GM12878 (cell line): ENCODE results near the gene NAT14.

Experiments used
- CBX3 ChIP-seq: fragments of 200-600 bp; sonication (generic); IDR thresholded peaks from 2 replicates; pipeline ENCODE4 v1.6.1; 2016; ENCODE audit warnings: low read depth, borderline replicate concordance
- EZH2 ChIP-seq: IDR thresholded peaks from 2 replicates; pipeline ENCODE4 v1.6.1; 2012; ENCODE audit warnings: low read depth, mild to moderate bottlenecking, control low read depth, inconsistent platforms, low read length, borderline replicate concordance; ENCODE audit not compliant: control insufficient read depth
- NFIC ChIP-seq: IDR thresholded peaks from 2 replicates; pipeline ENCODE4 v1.6.1; 2012; ENCODE audit warnings: low read depth, mild to moderate bottlenecking, inconsistent platforms, low read length, moderate library complexity
- NFYB ChIP-seq: IDR thresholded peaks from 2 replicates; pipeline ENCODE4 v1.6.1; 2011; ENCODE audit warnings: low read depth, mild to moderate bottlenecking, low read length, improper control_type of control experiment, moderate library complexity; ENCODE audit not compliant: insufficient read depth
- PAX8 ChIP-seq: fragments of 450-650 bp; IDR thresholded peaks from 2 replicates; pipeline ENCODE4 v1.6.1; 2017; ENCODE audit warnings: mild to moderate bottlenecking, moderate library complexity
- POLR2A ChIP-seq: IDR thresholded peaks from 2 replicates; pipeline ENCODE4 v1.6.1; 2011; ENCODE audit warnings: low read depth, mild to moderate bottlenecking, low read length
- RBBP5 ChIP-seq: fragments of 200-600 bp; sonication (generic); conservative IDR thresholded peaks from 2 replicates; pipeline ENCODE4 v1.6.1; 2016
- RELA ChIP-seq: fragments of 450-650 bp; IDR thresholded peaks from 2 replicates; pipeline ENCODE4 v1.8.0; 2014; ENCODE audit warnings: borderline replicate concordance; ENCODE audit not compliant: partially characterized antibody
- SRF ChIP-seq, 2 experiments: IDR thresholded peaks; 2 replicates each; pipeline ENCODE4 v1.6.1; 2011; ENCODE audit warnings: low read depth in 2 of 2, low read length in 2 of 2, mild to moderate bottlenecking in 1 of 2, moderate library complexity in 1 of 2
- TCF7 ChIP-seq: IDR thresholded peaks from 2 replicates; pipeline ENCODE4 v1.6.1; 2014; ENCODE audit warnings: antibody characterized with exemption, borderline replicate concordance
- ZBED1 ChIP-seq: IDR thresholded peaks from 2 replicates; pipeline ENCODE4 v1.6.1; 2016; ENCODE audit warnings: borderline replicate concordance
- TF ChIP-seq, protein P1 (sequence below), 3 experiments: IDR thresholded peaks in 2 of 3; conservative IDR thresholded peaks in 1 of 3; 2 replicates each; pipeline ENCODE4 v1.5.1; 2011; ENCODE audit warnings: low read depth in 3 of 3, low read length in 3 of 3, mild to moderate bottlenecking in 3 of 3, control low read depth in 2 of 3, moderate library complexity in 2 of 3, inconsistent platforms in 1 of 3, mixed read lengths in 1 of 3; ENCODE audit not compliant: control insufficient read depth in 2 of 3, insufficient read depth in 1 of 3; ENCODE audit errors: extremely low read depth in 1 of 3

DNA sequence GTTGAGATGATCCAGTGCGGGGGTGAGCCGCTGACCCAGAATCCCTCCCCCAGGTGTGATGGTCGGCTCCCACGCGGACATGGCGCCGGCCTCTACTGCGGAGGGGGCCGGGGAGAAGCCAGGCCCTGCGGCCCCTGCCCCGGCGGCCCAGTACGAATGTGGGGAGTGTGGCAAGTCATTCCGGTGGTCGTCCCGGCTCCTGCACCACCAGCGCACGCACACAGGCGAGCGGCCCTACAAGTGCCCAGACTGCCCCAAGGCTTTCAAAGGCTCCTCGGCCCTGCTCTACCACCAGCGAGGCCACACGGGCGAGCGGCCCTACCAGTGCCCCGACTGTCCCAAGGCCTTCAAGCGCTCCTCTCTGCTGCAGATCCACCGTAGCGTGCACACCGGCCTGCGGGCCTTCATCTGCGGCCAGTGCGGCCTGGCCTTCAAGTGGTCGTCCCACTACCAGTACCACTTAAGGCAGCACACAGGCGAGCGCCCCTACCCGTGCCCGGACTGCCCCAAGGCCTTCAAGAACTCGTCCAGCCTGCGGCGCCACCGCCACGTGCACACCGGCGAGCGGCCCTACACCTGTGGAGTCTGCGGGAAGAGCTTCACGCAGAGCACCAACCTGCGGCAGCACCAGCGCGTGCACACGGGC, 3.7 kb upstream of the NAT14 start:
- no peak for TF ChIP-seq RBBP5
- TF ChIP-seq, protein P1, sequence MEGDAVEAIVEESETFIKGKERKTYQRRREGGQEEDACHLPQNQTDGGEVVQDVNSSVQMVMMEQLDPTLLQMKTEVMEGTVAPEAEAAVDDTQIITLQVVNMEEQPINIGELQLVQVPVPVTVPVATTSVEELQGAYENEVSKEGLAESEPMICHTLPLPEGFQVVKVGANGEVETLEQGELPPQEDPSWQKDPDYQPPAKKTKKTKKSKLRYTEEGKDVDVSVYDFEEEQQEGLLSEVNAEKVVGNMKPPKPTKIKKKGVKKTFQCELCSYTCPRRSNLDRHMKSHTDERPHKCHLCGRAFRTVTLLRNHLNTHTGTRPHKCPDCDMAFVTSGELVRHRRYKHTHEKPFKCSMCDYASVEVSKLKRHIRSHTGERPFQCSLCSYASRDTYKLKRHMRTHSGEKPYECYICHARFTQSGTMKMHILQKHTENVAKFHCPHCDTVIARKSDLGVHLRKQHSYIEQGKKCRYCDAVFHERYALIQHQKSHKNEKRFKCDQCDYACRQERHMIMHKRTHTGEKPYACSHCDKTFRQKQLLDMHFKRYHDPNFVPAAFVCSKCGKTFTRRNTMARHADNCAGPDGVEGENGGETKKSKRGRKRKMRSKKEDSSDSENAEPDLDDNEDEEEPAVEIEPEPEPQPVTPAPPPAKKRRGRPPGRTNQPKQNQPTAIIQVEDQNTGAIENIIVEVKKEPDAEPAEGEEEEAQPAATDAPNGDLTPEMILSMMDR (IDR thresholded peaks at IDR 0.05 in 2 of 3, conservative IDR thresholded peaks at IDR 0.05 in 1 of 3; ENCODE audit: control insufficient read depth in 2 of 3, extremely low read depth in 1 of 3, insufficient read depth in 1 of 3, low read depth in 3 of 3, low read length in 3 of 3), result no peak
- no peak for TF ChIP-seq ZBED1
- TF ChIP-seq EZH2, result no peak
- TF ChIP-seq CBX3, result no peak
- TF ChIP-seq POLR2A, result no peak
- no peak for TF ChIP-seq NFYB
- TF ChIP-seq PAX8, result no peak
- TF ChIP-seq SRF (IDR thresholded peaks at IDR 0.05; ENCODE audit: low read depth in 2 of 2, low read length in 2 of 2), result no peak
- no peak for TF ChIP-seq TCF7
- no peak for TF ChIP-seq RELA
- TF ChIP-seq NFIC, result no peak
